Astrocyte of the spinal cord (primary cell): ENCODE data around the gene PPDPF.

ENCODE experiments used
- DNase-seq: peaks from one replicate; pipeline ENCODE4 v3.0.0; 2011; ENCODE audit warnings: low read depth, low spot score
- H3K4me3 ChIP-seq: 2 replicates; pipeline ENCODE4 v1.5.1; 2011; ENCODE audit warnings: low read depth, mild to moderate bottlenecking, low read length, moderate library complexity
- CTCF ChIP-seq: IDR thresholded peaks from 2 replicates; pipeline ENCODE4 v1.5.1; 2012; ENCODE audit warnings: low read depth, mild to moderate bottlenecking, low read length, inconsistent platforms
- in situ Hi-C: cut with HindIII; loops from 2 replicates; pipeline ENCODE4 v1.10.0; 2017; ENCODE audit warnings: low sequenced_read_pairs

PPDPF gene

GRCh38 chr20:63520504-63520933, at the start of gene PPDPF:
Gene PPDPF, plus strand, starts transcription at chr20:63520765. Its CDS starts 544 bp downstream, at chr20:63521309.
- peak; percentile 78 for DNase-seq
- peak within 1 kb of the TSS; percentile 66 for H3K4me3 ChIP-seq
- TF ChIP-seq CTCF: no peak
- in situ Hi-C loops: no loop called here

- in situ Hi-C loops: no loop called here
- H3K4me3 ChIP-seq: no peak overlapping the region
- TF ChIP-seq CTCF: no peak
- no peak for DNase-seq
Measured at GRCh38 chr20:63471002-63471716, 49.4 kb upstream of the PPDPF start.

- in situ Hi-C loops: no loop called here
Measured at GRCh38 chr20:63471717-63471980, 48.9 kb upstream of the PPDPF start.

GRCh38 chr20:63471981-63472831, 48.4 kb upstream of the PPDPF start, which contains the start of gene KCNQ2:
Gene KCNQ2, minus strand, starts transcription at chr20:63472655. Its CDS starts 192 bp downstream, at chr20:63472463.
- no peak within 1 kb of the TSS for H3K4me3 ChIP-seq
- TF ChIP-seq CTCF: no peak
- in situ Hi-C loops: no loop called here
- no peak for DNase-seq

More at GRCh38 chr20:63471717-63471980, 48.9 kb upstream of the PPDPF start:
- no peak for TF ChIP-seq CTCF
- DNase-seq: no peak
- H3K4me3 ChIP-seq: no peak overlapping the region

- DNase-seq: no peak
- in situ Hi-C loops: no loop called here
- H3K4me3 ChIP-seq: no peak overlapping the region
- no peak for TF ChIP-seq CTCF
Measured at GRCh38 chr20:63472862-63473390, 47.6 kb upstream of the PPDPF start.

- in situ Hi-C loops: no loop called here
- DNase-seq: no peak
- no peak for TF ChIP-seq CTCF
- H3K4me3 ChIP-seq: no peak overlapping the region
Measured at GRCh38 chr20:63473555-63474449, 46.8 kb upstream of the PPDPF start.
